Measurements from ENCODE around the gene REM2.

- TF ChIP-seq CTCF (conservative IDR thresholded peaks at IDR 0.05; ENCODE audit: low read length): peak; percentile 63; the same call in 1 of the 2 replicates
- no peak for TF ChIP-seq EZH2phosphoT487 (IDR thresholded peaks at IDR 0.05; ENCODE audit: borderline replicate concordance, low read depth, low read length)
These were observed 10.0 kb upstream of the REM2 start for GRCh38 chr14:22872833-22873520.

All from OCI-LY7 (cell line).